ENCODE results near the gene KLK13.

Gene KLK13

GRCh38 chr19:51019544-51019925, 45.4 kb downstream of the KLK13 start, which contains the start of gene KLK10:
TSS of gene KLK10 (minus strand) at chr19:51019709. CDS start at chr19:51019130, 579 bp downstream.
- no peak for DNase-seq (ENCODE audit: low read depth)

- DNase-seq (ENCODE audit: low read depth): no peak
Observed at GRCh38 chr19:51018745-51019543, 45.9 kb downstream of the KLK13 start.

GRCh38 chr19:51016798-51017683, 47.9 kb downstream of the KLK13 start:
- DNase-seq (ENCODE audit: low read depth): no peak

- no peak for DNase-seq (ENCODE audit: low read depth)
Observed at GRCh38 chr19:51015691-51016267, 49.1 kb downstream of the KLK13 start.

GRCh38 chr19:51014242-51014641, 50.6 kb downstream of the KLK13 start:
- no peak for DNase-seq (ENCODE audit: low read depth)

- no peak for DNase-seq (ENCODE audit: low read depth)
Observed at GRCh38 chr19:51012661-51013190, 52.2 kb downstream of the KLK13 start.

- DNase-seq (ENCODE audit: low read depth): no peak
Observed at GRCh38 chr19:51010066-51010795, 54.7 kb downstream of the KLK13 start.

GRCh38 chr19:51009061-51009891, 55.6 kb downstream of the KLK13 start:
- no peak for DNase-seq (ENCODE audit: low read depth)

- no peak for DNase-seq (ENCODE audit: low read depth)
Observed at GRCh38 chr19:51007488-51007887, 57.4 kb downstream of the KLK13 start.

- DNase-seq (ENCODE audit: low read depth): no peak
Observed at GRCh38 chr19:51006406-51006805, 58.5 kb downstream of the KLK13 start.

All from fibroblast of gingiva (primary cell).